Pancreas (tissue), 10 donors: ENCODE measurements around the gene GOLGA6C. TPM values are rescaled to one million over a fixed set of nuclear protein-coding genes. Genes with fewer than 3 reads are reported as not detected.
A peak's percentile ranks its signal among the peaks of the same experiment; 100 is the strongest.
"Not testable (repeated sequence)": the region's sequence is repeated elsewhere in the genome, so short reads cannot be mapped to it uniquely, and the experiment has no call there.

ENCODE experiments used
- ATAC-seq, 4 donors: fragments of 200-7000 bp; cut with Tn5 transposase; one replicate each; pipeline versions ENCODE4 v1.8.0 to v1.9.1; 2020; ENCODE audit warnings: mild to moderate bottlenecking in 4 of 4, moderate library complexity in 4 of 4
- DNase-seq, 6 donors: peaks; one replicate each; pipeline ENCODE4 v3.0.0-alpha.2; 2020
- FAIRE-seq: peaks from 2 replicates; lab custom pipeline; 2012; peaks lifted over from hg19 to GRCh38; lab: Jason Lieb, UNC
- H3K27ac ChIP-seq, 4 donors: fragments of 200-600 bp; sonication (generic); 1 replicate in 3 of 4; 2 replicates in 1 of 4; pipeline versions ENCODE4 v1.5.0 to v1.8.0; 2020
- H3K27me3 ChIP-seq, 4 donors: fragments of 200-600 bp; one replicate each; pipeline ENCODE4 v1.8.0; 2021
- H3K36me3 ChIP-seq, 3 donors: fragments of 200-600 bp; sonication (generic) in 1 of 3; one replicate each; pipeline versions ENCODE4 v1.5.0 to v1.8.0; 2020 to 2021
- H3K4me1 ChIP-seq, 3 donors: fragments of 200-600 bp; one replicate each; pipeline ENCODE4 v1.8.0; 2021
- H3K4me3 ChIP-seq, 4 donors: fragments of 200-600 bp; sonication (generic) in 2 of 4; one replicate each; pipeline versions ENCODE4 v1.5.0 to v1.8.0; 2020 to 2021
- H3K9me3 ChIP-seq, 4 donors: fragments of 200-600 bp; one replicate each; pipeline ENCODE4 v1.8.0; 2021
- CTCF ChIP-seq, 4 donors: fragments of 200-600 bp; sonication (generic) in 3 of 4; IDR thresholded peaks; one replicate each; pipeline versions ENCODE4 v1.5.0 to v1.8.0; 2021; ENCODE audit warnings: antibody characterized with exemption in 4 of 4
- WGBS, 2 donors: extraction: QIAGEN DNeasy Blood & Tissue Kit; methylation state at CpG; one replicate each; pipeline ENCODE4 v1.1.7; 2013; 5-methylcytosine and 5-hydroxymethylcytosine counted together
- intact Hi-C, 3 donors: fragments of 100-400 bp; cut with DNase I; formaldehyde crosslinking; loops; one replicate each; pipeline versions ENCODE4 v1.11.1 to v1.14.2; 2022
- polyA plus RNA-seq, 2 donors: library from polyadenylated mRNA; stranded (reverse); fragments of 200-250 nt; gene quantifications; one replicate each; pipeline ENCODE4 v1.2.3, GENCODE V29; 2013
- total RNA-seq, 6 donors: library from RNA; stranded (reverse); fragmentation: NEBNext Ultra II Directional in 4 of 6; extraction: Animal tissue kit (Norgen Biotek cat#: 25700) in 4 of 6; gene quantifications; one replicate each; pipeline versions ENCODE4 v1.2.1 to v1.2.4, GENCODE V29; 2021 to 2023
- donor health status: healthy with polysubstance abuse.
- donor health status: DM: no; HTN: no; CAD: no; lungs with moderate emphysema.
- donor health status: DM: no; HTN: no; CAD: no.
- donor health status: control.
- donor health status: control.
- donor health status: Bipolar disorder and iron deficiency.
- donor health status: DM: yes; HTN: yes; CAD: no.
- donor health status: DM: no; HTN: no; CAD: no.
- donor health status: DM: no; HTN: no; CAD: no.
- donor health status: DM: yes; HTN: yes; CAD: no.

The GOLGA6C gene
- total RNA-seq, result not detected
- not detected for polyA plus RNA-seq

GRCh38 chr15:75258034-75258433, at the start of gene GOLGA6C:
Gene GOLGA6C, plus strand, starts transcription at chr15:75258334. Its CDS starts 265 bp downstream, at chr15:75258599.
- H3K27me3 ChIP-seq, H3K4me1 ChIP-seq, intact Hi-C loops, ATAC-seq, DNase-seq, H3K9me3 ChIP-seq, H3K36me3 ChIP-seq, H3K4me3 ChIP-seq, FAIRE-seq, H3K27ac ChIP-seq: not testable (repeated sequence)
- WGBS, 2 donors, result no CpG with 5 or more reads among the region's 2 CpGs

GRCh38 chr15:75208501-75209288, 49.4 kb upstream of the GOLGA6C start:
- no peak for TF ChIP-seq CTCF (IDR thresholded peaks at IDR 0.05)
- Histone ChIP-seq H3K9me3 (no peaks in the 10 kb centered on the region), H3K4me3 (no peak overlapping the region), H3K4me1 (peaks cover 0 to 15% (median 10%) of the 10 kb centered on the region in 3 donors), H3K27ac (no peak overlapping the region), H3K36me3 (peaks cover 0 to 54% (median 49%) of the 10 kb centered on the region in 3 donors), H3K27me3 (no peaks in the 10 kb centered on the region)
- no peak for ATAC-seq
- DNase-seq, result peak in 2 of 6 donors; percentile 68 to 88
- no peak for FAIRE-seq
- intact Hi-C loops, result loop anchor here in 2 of 3 donors (5.0 to 10.0 kb wide), 3 partner anchors 174 to 254 kb away; partner anchors contain the start of gene RPP25 (in 1 of the 2)
- 75 to 78% methylated on average over 31 to 32 of the region's 32 CpGs for WGBS, 2 donors

GRCh38 chr15:75209289-75209676, 48.9 kb upstream of the GOLGA6C start:
- intact Hi-C loops, result loop anchor here in 2 of 3 donors (5.0 to 10.0 kb wide), 3 partner anchors 174 to 254 kb away; partner anchors contain the start of gene RPP25 (in 1 of the 2)
- H3K36me3 ChIP-seq, result peaks cover 0 to 54% (median 49%) of the 10 kb centered on the region in 3 donors
- ATAC-seq (no peak), FAIRE-seq (no peak), DNase-seq (no peak)
- no peaks in the 10 kb centered on the region for H3K9me3 ChIP-seq
- no peaks in the 10 kb centered on the region for H3K27me3 ChIP-seq
- H3K4me1 ChIP-seq, result peaks cover 0 to 9% (median 4%) of the 10 kb centered on the region in 3 donors
- H3K27ac ChIP-seq, result no peak overlapping the region
- 82 to 90% methylated on average over 8 of the region's 8 CpGs for WGBS, 2 donors
- no peak for TF ChIP-seq CTCF (IDR thresholded peaks at IDR 0.05)
- H3K4me3 ChIP-seq, result no peak overlapping the region

DNA sequence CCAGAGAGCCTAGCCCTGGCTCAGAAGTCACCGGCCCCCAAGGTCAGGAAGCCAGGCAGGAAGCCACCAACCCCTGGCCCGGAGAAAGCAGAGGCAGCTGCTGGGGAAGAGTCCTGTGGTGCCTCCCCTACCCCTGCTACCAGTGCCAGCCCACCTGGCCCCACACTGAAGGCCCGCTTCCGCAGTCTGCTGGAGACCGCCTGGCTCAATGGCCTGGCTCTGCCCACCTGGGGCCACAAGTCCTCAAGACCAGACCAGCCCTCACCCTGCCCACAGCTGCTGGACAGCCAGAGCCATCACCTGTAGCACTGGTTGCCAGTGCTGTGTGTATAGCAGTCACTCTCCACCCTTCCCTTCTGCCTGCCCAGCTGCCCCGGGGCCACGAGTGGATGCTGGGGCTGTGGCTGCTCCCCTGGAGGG, 47.3 kb upstream of the GOLGA6C start:
- no peak for FAIRE-seq
- intact Hi-C loops, result no loop called here
- no peak overlapping the region for H3K27ac ChIP-seq
- no peak for TF ChIP-seq CTCF (IDR thresholded peaks at IDR 0.05)
- H3K9me3 ChIP-seq, result no peaks in the 10 kb centered on the region
- ATAC-seq, result no peak
- no peak for DNase-seq
- 79 to 84% methylated on average over 7 of the region's 7 CpGs for WGBS, 2 donors
- no peak overlapping the region for H3K4me3 ChIP-seq
- peaks cover 0 to 54% (median 49%) of the 10 kb centered on the region in 3 donors for H3K36me3 ChIP-seq
- no peaks in the 10 kb centered on the region for H3K4me1 ChIP-seq
- no peaks in the 10 kb centered on the region for H3K27me3 ChIP-seq

DNA sequence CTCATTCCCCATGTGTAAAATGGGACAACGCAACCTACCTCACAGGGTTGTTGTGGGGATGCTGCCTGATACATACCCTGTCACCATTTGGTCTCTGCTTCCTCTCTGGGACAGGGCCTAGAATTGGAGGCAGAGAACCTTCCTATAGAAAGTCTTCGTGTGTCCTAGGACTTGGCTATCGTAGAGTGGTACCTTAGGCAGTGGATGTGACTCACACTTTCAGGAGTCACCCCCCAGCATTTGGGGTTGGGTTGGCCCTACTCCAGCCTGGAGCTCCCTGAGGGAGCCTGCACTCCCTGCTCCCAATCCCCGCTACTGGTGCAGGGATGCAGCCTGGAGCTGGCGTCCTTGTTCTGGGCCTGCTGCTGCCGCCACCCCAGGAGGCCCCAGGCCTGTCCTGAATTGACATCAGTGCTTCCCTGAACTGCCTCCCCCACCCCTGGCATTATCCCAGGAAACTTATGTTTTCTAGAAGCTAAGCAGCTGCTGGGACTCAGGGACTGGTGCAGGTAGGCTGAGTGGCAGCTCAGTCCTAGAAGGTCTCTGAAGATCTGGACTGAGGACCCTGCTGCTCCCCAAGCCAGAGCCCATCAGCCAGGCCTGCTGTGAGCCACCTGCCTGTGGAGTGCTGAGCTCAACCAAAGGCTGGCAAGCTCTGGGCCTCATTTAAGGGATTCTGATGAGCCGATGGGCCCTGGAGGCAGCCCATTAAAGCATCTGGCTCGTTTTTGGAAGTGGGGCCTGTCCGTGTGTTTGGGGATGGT, 46.5 kb upstream of the GOLGA6C start:
- no peaks in the 10 kb centered on the region for H3K4me1 ChIP-seq
- DNase-seq (no peak), ATAC-seq (no peak), FAIRE-seq (no peak)
- TF ChIP-seq CTCF (IDR thresholded peaks at IDR 0.05), result no peak
- no peaks in the 10 kb centered on the region for H3K9me3 ChIP-seq
- H3K4me3 ChIP-seq, result no peak overlapping the region
- 80 to 87% methylated on average over 9 of the region's 9 CpGs for WGBS, 2 donors
- peaks cover 0 to 48% (median 41%) of the 10 kb centered on the region in 3 donors for H3K36me3 ChIP-seq
- intact Hi-C loops, result no loop called here
- no peak overlapping the region for H3K27ac ChIP-seq
- H3K27me3 ChIP-seq, result no peaks in the 10 kb centered on the region
